Stomach (tissue), 9 donors: ENCODE measurements around the gene NYAP1. TPM values are rescaled to one million over a fixed set of nuclear protein-coding genes. Genes with fewer than 3 reads are reported as not detected.

Source experiments
- DNase-seq, 2 donors: peaks; one replicate each; pipeline versions ENCODE4 v3.0.0 to v3.0.0-alpha.2; 2013 to 2019
- H3K27ac ChIP-seq, 5 donors: fragments of 200-600 bp in 4 of 5; sonication (generic) in 4 of 5; one replicate each; pipeline ENCODE4 v1.5.1; 2013 to 2019; ENCODE audit warnings: mild to moderate bottlenecking in 1 of 5, moderate library complexity in 1 of 5
- H3K27me3 ChIP-seq, 3 donors: fragments of 200-600 bp; sonication (generic); one replicate each; pipeline ENCODE4 v1.5.1; 2017 to 2019; ENCODE audit warnings: mixed run types in 1 of 3
- H3K36me3 ChIP-seq, 4 donors: fragments of 200-600 bp; sonication (generic); 1 replicate in 3 of 4; 2 replicates in 1 of 4; pipeline ENCODE4 v1.5.1; 2016 to 2019
- H3K4me1 ChIP-seq, 4 donors: fragments of 200-600 bp; sonication (generic); one replicate each; pipeline ENCODE4 v1.5.1; 2016 to 2019
- H3K4me3 ChIP-seq, 4 donors: fragments of 200-600 bp; sonication (generic) in 3 of 4; one replicate each; pipeline ENCODE4 v1.5.1; 2016 to 2019; ENCODE audit warnings: mild to moderate bottlenecking in 1 of 4
- H3K9me3 ChIP-seq, 4 donors: fragments of 200-600 bp; sonication (generic); one replicate each; pipeline ENCODE4 v1.5.1; 2016 to 2019
- CTCF ChIP-seq, 7 experiments: fragments of 450-650 bp in 4 of 7; fragments of 200-600 bp in 3 of 7; sonication (generic) in 3 of 7; IDR thresholded peaks; one replicate each; pipeline ENCODE4 v1.5.1; 2016 to 2019; ENCODE audit warnings: antibody characterized with exemption in 7 of 7, control low read depth in 2 of 7, mild to moderate bottlenecking in 1 of 7
- EP300 ChIP-seq: sonication (generic); formaldehyde crosslinking; IDR thresholded peaks from one replicate; pipeline ENCODE4 v1.6.1; 2017; ENCODE audit warnings: antibody characterized with exemption
- POLR2A ChIP-seq, 4 donors: fragments of 450-650 bp; IDR thresholded peaks; one replicate each; pipeline ENCODE4 v1.6.1; 2016; ENCODE audit warnings: antibody characterized with exemption in 4 of 4, control low read depth in 2 of 4, mild to moderate bottlenecking in 1 of 4, moderate library complexity in 1 of 4
- POLR2AphosphoS5 ChIP-seq, 3 donors: sonication (generic); formaldehyde crosslinking; IDR thresholded peaks; one replicate each; pipeline ENCODE4 v1.6.1; 2016; ENCODE audit warnings: antibody characterized with exemption in 3 of 3
- WGBS, 5 donors: extraction: QIAGEN DNeasy Blood & Tissue Kit in 3 of 5; methylation state at CpG; one replicate each; pipeline versions ENCODE4 v1.1.5 to v1.1.7; 2013 to 2018; 5-methylcytosine and 5-hydroxymethylcytosine counted together
- intact Hi-C: fragments of 100-400 bp; cut with DNase I; formaldehyde crosslinking; loops from one replicate; pipeline ENCODE4 v1.15.1; 2023; ENCODE audit warnings: low total_unique reads
- polyA plus RNA-seq, 3 donors: library from polyadenylated mRNA; stranded (reverse); fragments of 200-250 nt; gene quantifications; one replicate each; pipeline ENCODE4 v1.2.3, GENCODE V29; 2013
- total RNA-seq, 5 donors: library from RNA; depleted of rRNA; stranded (reverse); fragments of >200 nt; gene quantifications; one replicate each; pipeline versions ENCODE4 v1.1.0 to v1.2.3, GENCODE V29; 2014 to 2016
- donor health status: healthy with polysubstance abuse.
- donor health status: Bipolar disorder and iron deficiency.
- donor health status: healthy.

Gene NYAP1
- total and polyA plus RNA-seq, 8 donors, result 0.48 to 0.75 (median 0.73) TPM; not detected in 5

GRCh38 chr7:100489824-100490223 lies 6.1 kb downstream of the NYAP1 start:
- WGBS, 5 donors, result 27 to 42% (median 33%) methylated on average over 6 to 9 of the region's 9 CpGs
- Histone ChIP-seq H3K9me3 (no peaks in the 10 kb centered on the region), H3K4me3 (no peak overlapping the region), H3K27me3 (peaks cover 0 to 14% (median 8%) of the 10 kb centered on the region in 3 donors), H3K27ac (no peak overlapping the region), H3K4me1 (peaks cover 11 to 18% (median 15%) of the 10 kb centered on the region in 4 donors), H3K36me3 (no peaks in the 10 kb centered on the region)
- intact Hi-C loops, result no loop called here
- DNase-seq, result peak; percentile 38 to 97
- TF ChIP-seq CTCF (IDR thresholded peaks at IDR 0.05) (no peak), POLR2AphosphoS5 (IDR thresholded peaks at IDR 0.05) (no peak), EP300 (no peak)

GRCh38 chr7:100490483-100491191 lies 6.9 kb downstream of the NYAP1 start:
- no peak overlapping the region for H3K4me3 ChIP-seq
- H3K9me3 ChIP-seq, result no peaks in the 10 kb centered on the region
- TF ChIP-seq POLR2A (IDR thresholded peaks at IDR 0.05) (no peak), CTCF (IDR thresholded peaks at IDR 0.05) (no peak), EP300 (no peak), POLR2AphosphoS5 (IDR thresholded peaks at IDR 0.05) (no peak)
- H3K27ac ChIP-seq, result no peak overlapping the region
- H3K4me1 ChIP-seq, result peaks cover 11 to 18% (median 14%) of the 10 kb centered on the region in 4 donors
- no peaks in the 10 kb centered on the region for H3K36me3 ChIP-seq
- intact Hi-C loops, result no loop called here
- WGBS, 5 donors, result 82 to 86% (median 86%) methylated on average over 24 to 25 of the region's 25 CpGs
- no peak for DNase-seq
- H3K27me3 ChIP-seq, result peaks cover 0 to 14% (median 8%) of the 10 kb centered on the region in 3 donors

GRCh38 chr7:100491192-100491578 lies 7.5 kb downstream of the NYAP1 start:
- peaks cover 11 to 18% (median 14%) of the 10 kb centered on the region in 4 donors for H3K4me1 ChIP-seq
- TF ChIP-seq CTCF (IDR thresholded peaks at IDR 0.05), result no peak
- TF ChIP-seq POLR2A (IDR thresholded peaks at IDR 0.05), result no peak
- TF ChIP-seq EP300, result no peak
- no peak for TF ChIP-seq POLR2AphosphoS5 (IDR thresholded peaks at IDR 0.05)
- H3K27ac ChIP-seq, result no peak overlapping the region
- H3K4me3 ChIP-seq, result no peak overlapping the region
- H3K27me3 ChIP-seq, result peaks cover 0 to 14% (median 8%) of the 10 kb centered on the region in 3 donors
- no peak for DNase-seq
- intact Hi-C loops, result no loop called here
- no peaks in the 10 kb centered on the region for H3K36me3 ChIP-seq
- WGBS, 5 donors, result 82 to 97% (median 96%) methylated on average over 5 of the region's 5 CpGs
- H3K9me3 ChIP-seq, result no peaks in the 10 kb centered on the region

GRCh38 chr7:100492738-100493475 lies 9.2 kb downstream of the NYAP1 start:
- H3K27ac ChIP-seq, result no peak overlapping the region
- intact Hi-C loops, result no loop called here
- WGBS, 5 donors, result 80 to 89% (median 83%) methylated on average over 5 of the region's 5 CpGs
- H3K9me3 ChIP-seq, result no peaks in the 10 kb centered on the region
- peaks cover 11 to 18% (median 14%) of the 10 kb centered on the region in 4 donors for H3K4me1 ChIP-seq
- DNase-seq, result no peak
- H3K36me3 ChIP-seq, result no peaks in the 10 kb centered on the region
- TF ChIP-seq CTCF (IDR thresholded peaks at IDR 0.05), result no peak
- TF ChIP-seq POLR2A (IDR thresholded peaks at IDR 0.05), result no peak
- TF ChIP-seq POLR2AphosphoS5 (IDR thresholded peaks at IDR 0.05), result no peak
- TF ChIP-seq EP300, result no peak
- peak overlapping the region; percentile 38 to 48 (median 42) for H3K4me3 ChIP-seq
- peaks cover 0 to 14% (median 8%) of the 10 kb centered on the region in 3 donors for H3K27me3 ChIP-seq
